Activated T-cell treated with anti-CD3 and anti-CD28 coated beads, Interleukin-2, amount 50 U/mL, for 1 hour (primary cell): ENCODE results near the gene YPEL4.
A peak's percentile ranks its signal among the peaks of the same experiment; 100 is the strongest.
"Not testable (repeated sequence)": the region's sequence is repeated elsewhere in the genome, so short reads cannot be mapped to it uniquely, and the experiment has no call there.

Experiments
- DNase-seq: peaks from one replicate; pipeline ENCODE4 v3.0.0-alpha.2; 2020

Gene YPEL4

GRCh38 chr11:57649826-57650738 lies at the start of gene YPEL4:
Gene YPEL4, minus strand, starts transcription at chr11:57649912. Its CDS starts 2,805 bp downstream, at chr11:57647107.
- peak; percentile 77 for DNase-seq

GRCh38 chr11:57698843-57699365 lies 49.2 kb upstream of the YPEL4 start:
- DNase-seq, result no peak

- not testable (repeated sequence) for DNase-seq
These were observed 40.8 kb upstream of the YPEL4 start for GRCh38 chr11:57690474-57690873.

GRCh38 chr11:57681168-57681567 lies 31.5 kb upstream of the YPEL4 start:
- DNase-seq, result no peak

- no peak for DNase-seq
These were observed 30.8 kb upstream of the YPEL4 start for GRCh38 chr11:57680552-57680874.

- no peak for DNase-seq
These were observed 29.7 kb upstream of the YPEL4 start for GRCh38 chr11:57679396-57679795.

- no peak for DNase-seq
These were observed 25.6 kb upstream of the YPEL4 start for GRCh38 chr11:57675176-57675941.

- DNase-seq, result no peak
These were observed 24.5 kb upstream of the YPEL4 start for GRCh38 chr11:57674251-57674650.

- DNase-seq, result no peak
These were observed 18.7 kb upstream of the YPEL4 start for GRCh38 chr11:57668434-57668782.

- DNase-seq, result peak; percentile 99
These were observed 18.2 kb upstream of the YPEL4 start, which contains the start of gene ZDHHC5 for GRCh38 chr11:57667736-57668433. Gene ZDHHC5, plus strand, starts transcription at chr11:57668114. Its CDS starts 4,977 bp downstream, at chr11:57673091.

GRCh38 chr11:57667117-57667735 lies 17.5 kb upstream of the YPEL4 start:
- DNase-seq, result peak; percentile 83

- DNase-seq, result no peak
These were observed 14.3 kb upstream of the YPEL4 start for GRCh38 chr11:57663975-57664374.

- DNase-seq, result no peak
These were observed 13.2 kb upstream of the YPEL4 start for GRCh38 chr11:57662893-57663292.

- no peak for DNase-seq
These were observed 10.0 kb upstream of the YPEL4 start for GRCh38 chr11:57659669-57660068.

GRCh38 chr11:57658023-57658361 lies 8.3 kb upstream of the YPEL4 start:
- DNase-seq, result no peak

- peak; percentile 97 for DNase-seq
These were observed 7.7 kb upstream of the YPEL4 start, which contains the start of gene CLP1 for GRCh38 chr11:57657194-57658022. Gene CLP1, plus strand, starts transcription at chr11:57657762. Its CDS starts 1,715 bp downstream, at chr11:57659477.

GRCh38 chr11:57656885-57657193 lies 7.1 kb upstream of the YPEL4 start:
- no peak for DNase-seq

GRCh38 chr11:57653163-57653562 lies 3.5 kb upstream of the YPEL4 start:
- no peak for DNase-seq

GRCh38 chr11:57652662-57653061 lies 3.0 kb upstream of the YPEL4 start:
- DNase-seq, result no peak

- DNase-seq, result not testable (repeated sequence)
These were observed 2.5 kb upstream of the YPEL4 start for GRCh38 chr11:57652230-57652629.

GRCh38 chr11:57651408-57651807 lies 1.7 kb upstream of the YPEL4 start:
- no peak for DNase-seq

- DNase-seq, result no peak
These were observed 1.0 kb upstream of the YPEL4 start for GRCh38 chr11:57650739-57651090.
